ENCODE measurements around the gene STK11. TPM values are rescaled to one million over a fixed set of nuclear protein-coding genes. Genes with fewer than 3 reads are reported as not detected.

The STK11 gene
- total RNA-seq, 5 donors from 2014 or later (not counting 1 experiment from before 2014, with no cell fraction given): 70.2 to 115 (median 99.5) TPM

- Histone ChIP-seq H3K9me3 (no peaks in the 10 kb centered on the region), H3K36me3 (ENCODE audit: control insufficient read depth in 2 of 2, extremely low read depth in 1 of 2, insufficient read depth in 1 of 2, low read length in 1 of 2) (no peaks in the 10 kb centered on the region), H3K27me3 (replicated peaks in 1 of 2; ENCODE audit: control insufficient read depth in 2 of 2, extremely low read depth in 1 of 2, insufficient read depth in 2 of 2, low read length in 1 of 2) (peaks cover 0 to 22% of the 10 kb centered on the region in 2 experiments), H3K4me3 (ENCODE audit: control insufficient read depth in 1 of 2, extremely low read depth in 1 of 2, low read length in 1 of 2) (no peak overlapping the region), H3K27ac (ENCODE audit: low read length) (no peak overlapping the region), H3K4me1 (ENCODE audit: control insufficient read depth in 1 of 2, extremely low read depth in 1 of 2, insufficient read depth in 2 of 2, low read length in 2 of 2) (peaks cover 0 to 13% of the 10 kb centered on the region in 2 experiments)
- Mint-ChIP-seq H3K4me3 (no peak overlapping the region), H3K9me3 (no peaks in the 10 kb centered on the region), H3K27me3 (peaks cover 0 to under 1% of the 10 kb centered on the region in 2 donors), H3K27ac (no peak overlapping the region), H3K36me3 (no peaks in the 10 kb centered on the region), H3K4me1 (peaks cover 0 to 3% (median under 1%) of the 10 kb centered on the region in 3 donors)
- DNase-seq (no peak), ATAC-seq (replicated peaks in 1 of 4) (no peak)
- WGBS (ENCODE audit: insufficient coverage): 95% methylated on average over 23 of the region's 24 CpGs
- ChIA-PET POLR2A (no interaction called here), CTCF (no interaction called here)
Measured at GRCh38 chr19:1233115-1233667, 27.6 kb downstream of the STK11 start.

- H3K9me3 Mint-ChIP-seq: no peaks in the 10 kb centered on the region
- H3K4me1 ChIP-seq (ENCODE audit: control insufficient read depth in 1 of 2, extremely low read depth in 1 of 2, insufficient read depth in 2 of 2, low read length in 2 of 2): peaks cover 3 to 22% of the 10 kb centered on the region in 2 experiments
- no peaks in the 10 kb centered on the region for H3K36me3 Mint-ChIP-seq
- no peaks in the 10 kb centered on the region for H3K36me3 ChIP-seq (ENCODE audit: control insufficient read depth in 2 of 2, extremely low read depth in 1 of 2, insufficient read depth in 1 of 2, low read length in 1 of 2)
- H3K9me3 ChIP-seq: no peaks in the 10 kb centered on the region
- H3K4me3 Mint-ChIP-seq: no peak overlapping the region
- H3K27ac ChIP-seq (ENCODE audit: low read length): no peak overlapping the region
- H3K27me3 Mint-ChIP-seq: peaks cover 5 to 8% of the 10 kb centered on the region in 2 donors
- no peak overlapping the region for H3K4me3 ChIP-seq (ENCODE audit: control insufficient read depth in 1 of 2, extremely low read depth in 1 of 2, low read length in 1 of 2)
- ChIA-PET CTCF (no interaction called here), POLR2A (interaction anchor here in 1 of 2 donors (0.6 kb wide), 1 partner anchor 140 kb away, joined by 3 read pairs; no protein-coding TSS in a partner anchor)
- no peak overlapping the region for H3K27ac Mint-ChIP-seq
- WGBS (ENCODE audit: insufficient coverage): 88% methylated on average over 32 of the region's 45 CpGs
- no peak for ATAC-seq (replicated peaks in 1 of 4)
- no peak for DNase-seq
- peaks cover 11 to 14% (median 12%) of the 10 kb centered on the region in 3 donors for H3K4me1 Mint-ChIP-seq
- H3K27me3 ChIP-seq (replicated peaks in 1 of 2; ENCODE audit: control insufficient read depth in 2 of 2, extremely low read depth in 1 of 2, insufficient read depth in 2 of 2, low read length in 1 of 2): peaks cover 2 to 29% of the 10 kb centered on the region in 2 experiments
Measured at GRCh38 chr19:1234051-1234954, 28.7 kb downstream of the STK11 start.

- POLR2A ChIA-PET: interaction anchor here in 1 of 2 donors (0.6 kb wide), 1 partner anchor 141 kb away, joined by 3 read pairs; no protein-coding TSS in a partner anchor
- Histone ChIP-seq H3K4me3 (ENCODE audit: control insufficient read depth in 1 of 2, extremely low read depth in 1 of 2, low read length in 1 of 2) (no peak overlapping the region), H3K27ac (ENCODE audit: low read length) (no peak overlapping the region), H3K4me1 (ENCODE audit: control insufficient read depth in 1 of 2, extremely low read depth in 1 of 2, insufficient read depth in 2 of 2, low read length in 2 of 2) (peaks cover 3 to 29% of the 10 kb centered on the region in 2 experiments), H3K27me3 (replicated peaks in 1 of 2; ENCODE audit: control insufficient read depth in 2 of 2, extremely low read depth in 1 of 2, insufficient read depth in 2 of 2, low read length in 1 of 2) (peaks cover 2 to 34% of the 10 kb centered on the region in 2 experiments), H3K9me3 (no peaks in the 10 kb centered on the region), H3K36me3 (ENCODE audit: control insufficient read depth in 2 of 2, extremely low read depth in 1 of 2, insufficient read depth in 1 of 2, low read length in 1 of 2) (no peaks in the 10 kb centered on the region)
- H3K27me3 Mint-ChIP-seq: peaks cover 5 to 8% of the 10 kb centered on the region in 2 donors
- H3K4me1 Mint-ChIP-seq: peaks cover 13 to 18% (median 14%) of the 10 kb centered on the region in 3 donors
- ATAC-seq (replicated peaks in 1 of 4): no peak
- CTCF ChIA-PET: no interaction called here
- DNase-seq: peak in 1 of 35 experiments; percentile 4
- no peak overlapping the region for H3K27ac Mint-ChIP-seq
- no peaks in the 10 kb centered on the region for H3K9me3 Mint-ChIP-seq
- 92% methylated on average over 43 of the region's 43 CpGs for WGBS (ENCODE audit: insufficient coverage)
- no peaks in the 10 kb centered on the region for H3K36me3 Mint-ChIP-seq
- H3K4me3 Mint-ChIP-seq: no peak overlapping the region
Measured at GRCh38 chr19:1234955-1235380, 29.4 kb downstream of the STK11 start.

- CTCF ChIA-PET: interaction anchor here in 1 of 2 donors (0.5 kb wide), 1 partner anchor 130 kb away, joined by 3 read pairs; no protein-coding TSS in a partner anchor
Measured at GRCh38 chr19:1235625-1236538, 30.3 kb downstream of the STK11 start.

GRCh38 chr19:1236576-1236975 is 31.0 kb downstream of the STK11 start:
- H3K27me3 Mint-ChIP-seq: peaks cover 5 to 8% of the 10 kb centered on the region in 2 donors
- H3K36me3 Mint-ChIP-seq: no peaks in the 10 kb centered on the region
- Histone ChIP-seq H3K4me3 (ENCODE audit: control insufficient read depth in 1 of 2, extremely low read depth in 1 of 2, low read length in 1 of 2) (no peak overlapping the region), H3K27ac (ENCODE audit: low read length) (no peak overlapping the region), H3K27me3 (replicated peaks in 1 of 2; ENCODE audit: control insufficient read depth in 2 of 2, extremely low read depth in 1 of 2, insufficient read depth in 2 of 2, low read length in 1 of 2) (peaks cover 2 to 40% of the 10 kb centered on the region in 2 experiments), H3K36me3 (ENCODE audit: control insufficient read depth in 2 of 2, extremely low read depth in 1 of 2, insufficient read depth in 1 of 2, low read length in 1 of 2) (no peaks in the 10 kb centered on the region), H3K9me3 (no peaks in the 10 kb centered on the region), H3K4me1 (ENCODE audit: control insufficient read depth in 1 of 2, extremely low read depth in 1 of 2, insufficient read depth in 2 of 2, low read length in 2 of 2) (peaks cover 9 to 43% of the 10 kb centered on the region in 2 experiments)
- H3K27ac Mint-ChIP-seq: no peak overlapping the region
- POLR2A ChIA-PET: no interaction called here
- CTCF ChIA-PET: no interaction called here
- H3K4me1 Mint-ChIP-seq: peaks cover 22 to 28% (median 25%) of the 10 kb centered on the region in 3 donors
- ATAC-seq (replicated peaks in 1 of 4): no peak
- 2% methylated on average over 18 of the region's 42 CpGs for WGBS (ENCODE audit: insufficient coverage)
- H3K9me3 Mint-ChIP-seq: no peaks in the 10 kb centered on the region
- DNase-seq: peak in 1 of 35 experiments; percentile 14
- H3K4me3 Mint-ChIP-seq: peak overlapping the region in 1 of 3 donors; percentile 39

More at GRCh38 chr19:1235625-1236538, 30.3 kb downstream of the STK11 start:
- Histone ChIP-seq H3K27me3 (replicated peaks in 1 of 2; ENCODE audit: control insufficient read depth in 2 of 2, extremely low read depth in 1 of 2, insufficient read depth in 2 of 2, low read length in 1 of 2) (peaks cover 2 to 34% of the 10 kb centered on the region in 2 experiments), H3K4me3 (ENCODE audit: control insufficient read depth in 1 of 2, extremely low read depth in 1 of 2, low read length in 1 of 2) (no peak overlapping the region), H3K4me1 (ENCODE audit: control insufficient read depth in 1 of 2, extremely low read depth in 1 of 2, insufficient read depth in 2 of 2, low read length in 2 of 2) (peaks cover 5 to 36% of the 10 kb centered on the region in 2 experiments), H3K9me3 (no peaks in the 10 kb centered on the region), H3K36me3 (ENCODE audit: control insufficient read depth in 2 of 2, extremely low read depth in 1 of 2, insufficient read depth in 1 of 2, low read length in 1 of 2) (no peaks in the 10 kb centered on the region), H3K27ac (ENCODE audit: low read length) (no peak overlapping the region)
- Mint-ChIP-seq H3K9me3 (no peaks in the 10 kb centered on the region), H3K27me3 (peaks cover 5 to 8% of the 10 kb centered on the region in 2 donors), H3K4me3 (peak overlapping the region in 1 of 3 donors; percentile 39), H3K4me1 (peaks cover 15 to 21% (median 18%) of the 10 kb centered on the region in 3 donors), H3K36me3 (no peaks in the 10 kb centered on the region), H3K27ac (no peak overlapping the region)
- ATAC-seq (replicated peaks in 1 of 4): no peak
- POLR2A ChIA-PET: no interaction called here
- 83% methylated on average over 21 of the region's 39 CpGs for WGBS (ENCODE audit: insufficient coverage)
- peak in 1 of 35 experiments; percentile 6 for DNase-seq

All from T-cell (primary cell).